Measurements from ENCODE around the gene CHRD. TPM values are rescaled to one million over a fixed set of nuclear protein-coding genes. Genes with fewer than 3 reads are reported as not detected.

Gene CHRD
- total RNA-seq, 1 donor from 2014 or later: 5.6 TPM

DNA sequence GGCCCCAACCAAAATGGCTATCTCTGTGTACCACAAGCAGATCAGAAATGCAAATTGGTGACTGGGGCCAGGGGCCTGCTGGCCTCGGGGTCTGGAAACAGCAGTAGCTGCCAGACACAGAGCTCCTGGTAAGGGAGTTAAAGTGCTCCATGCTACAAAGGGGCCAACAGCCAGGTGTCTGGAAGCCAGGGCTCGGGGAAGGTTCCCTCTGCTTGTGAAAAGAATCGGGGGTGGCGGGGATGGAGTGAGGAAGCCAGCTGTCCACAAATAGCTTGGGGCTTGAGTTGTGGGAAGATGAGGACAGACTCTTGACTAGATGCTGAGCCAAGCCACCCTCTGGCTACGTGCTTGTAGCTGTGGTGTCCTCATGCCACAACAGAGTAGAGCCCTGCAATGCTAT is 39.3 kb downstream of the CHRD start:
- H3K9me3 Mint-ChIP-seq: peaks cover 13% of the 10 kb centered on the region
- no peak overlapping the region for H3K27ac Mint-ChIP-seq
- H3K27me3 Mint-ChIP-seq (ENCODE audit: low read depth): no peaks in the 10 kb centered on the region
- H3K4me1 Mint-ChIP-seq: no peaks in the 10 kb centered on the region
- no peak overlapping the region for H3K4me3 Mint-ChIP-seq
- DNase-seq (ENCODE audit: low spot score in 2 of 2, unreplicated experiment in 2 of 2): no peak
- no peaks in the 10 kb centered on the region for H3K36me3 Mint-ChIP-seq
- TF ChIP-seq, protein P1, sequence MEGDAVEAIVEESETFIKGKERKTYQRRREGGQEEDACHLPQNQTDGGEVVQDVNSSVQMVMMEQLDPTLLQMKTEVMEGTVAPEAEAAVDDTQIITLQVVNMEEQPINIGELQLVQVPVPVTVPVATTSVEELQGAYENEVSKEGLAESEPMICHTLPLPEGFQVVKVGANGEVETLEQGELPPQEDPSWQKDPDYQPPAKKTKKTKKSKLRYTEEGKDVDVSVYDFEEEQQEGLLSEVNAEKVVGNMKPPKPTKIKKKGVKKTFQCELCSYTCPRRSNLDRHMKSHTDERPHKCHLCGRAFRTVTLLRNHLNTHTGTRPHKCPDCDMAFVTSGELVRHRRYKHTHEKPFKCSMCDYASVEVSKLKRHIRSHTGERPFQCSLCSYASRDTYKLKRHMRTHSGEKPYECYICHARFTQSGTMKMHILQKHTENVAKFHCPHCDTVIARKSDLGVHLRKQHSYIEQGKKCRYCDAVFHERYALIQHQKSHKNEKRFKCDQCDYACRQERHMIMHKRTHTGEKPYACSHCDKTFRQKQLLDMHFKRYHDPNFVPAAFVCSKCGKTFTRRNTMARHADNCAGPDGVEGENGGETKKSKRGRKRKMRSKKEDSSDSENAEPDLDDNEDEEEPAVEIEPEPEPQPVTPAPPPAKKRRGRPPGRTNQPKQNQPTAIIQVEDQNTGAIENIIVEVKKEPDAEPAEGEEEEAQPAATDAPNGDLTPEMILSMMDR (IDR thresholded peaks at IDR 0.05; ENCODE audit: unreplicated experiment): no peak

DNA sequence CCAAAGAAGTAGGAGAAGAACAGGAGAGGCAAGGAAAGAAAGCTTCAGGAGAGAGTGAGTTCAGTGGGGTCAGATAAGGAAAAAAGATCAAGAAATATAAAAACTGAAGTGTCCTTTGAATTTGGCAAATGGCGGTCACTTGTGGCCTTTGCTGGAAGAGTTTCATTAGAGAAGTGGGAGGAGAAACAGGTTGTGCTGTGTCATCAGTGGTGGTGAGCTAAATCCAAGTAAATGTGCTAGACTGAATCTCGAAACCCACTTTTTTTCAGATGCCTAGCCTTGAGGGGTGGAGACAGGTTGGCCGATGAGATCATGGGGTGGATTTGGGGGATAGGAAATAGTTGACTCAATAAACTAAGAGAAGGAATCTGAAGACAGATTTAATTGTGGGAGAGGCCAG is 43.7 kb downstream of the CHRD start:
- no peaks in the 10 kb centered on the region for H3K36me3 Mint-ChIP-seq

DNA sequence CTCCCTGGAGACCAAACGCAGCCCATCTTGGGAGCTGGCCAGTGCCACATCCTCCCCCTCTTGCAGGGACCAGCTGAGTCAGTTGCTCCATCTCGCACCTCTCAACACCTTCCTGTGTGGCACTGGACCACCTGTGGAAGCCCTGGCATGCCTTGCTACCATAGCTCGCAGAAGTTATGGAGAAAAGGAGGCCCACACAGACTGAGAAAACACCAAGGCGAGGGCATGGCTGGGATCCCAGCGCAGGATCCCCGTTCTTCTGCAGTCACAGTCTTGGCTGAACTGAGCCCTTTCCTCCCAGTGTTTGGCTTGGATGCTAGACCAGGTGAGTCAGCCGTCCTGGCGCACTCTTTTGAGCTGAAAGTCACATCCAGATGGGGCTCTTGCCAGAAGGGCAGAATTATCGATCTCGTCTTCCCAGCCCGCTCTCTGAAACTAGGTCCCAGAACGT is 46.9 kb downstream of the CHRD start:
- no peak overlapping the region for H3K27ac Mint-ChIP-seq
- TF ChIP-seq, protein P1 (IDR thresholded peaks at IDR 0.05; ENCODE audit: unreplicated experiment): no peak
- peaks cover 17% of the 10 kb centered on the region for H3K9me3 Mint-ChIP-seq
- H3K4me1 Mint-ChIP-seq: no peaks in the 10 kb centered on the region
- no peak overlapping the region for H3K4me3 Mint-ChIP-seq
- no peak for DNase-seq (ENCODE audit: low spot score in 2 of 2, unreplicated experiment in 2 of 2)
- H3K27me3 Mint-ChIP-seq (ENCODE audit: low read depth): peaks cover 1% of the 10 kb centered on the region
- H3K36me3 Mint-ChIP-seq: no peaks in the 10 kb centered on the region

More for the DNA sequence above, 43.7 kb downstream of the CHRD start:
- Mint-ChIP-seq H3K27ac (no peak overlapping the region), H3K4me3 (no peak overlapping the region), H3K9me3 (peaks cover 13% of the 10 kb centered on the region), H3K4me1 (no peaks in the 10 kb centered on the region), H3K27me3 (ENCODE audit: low read depth) (peaks cover 1% of the 10 kb centered on the region)
- TF ChIP-seq, protein P1 (IDR thresholded peaks at IDR 0.05; ENCODE audit: unreplicated experiment): no peak
- no peak for DNase-seq (ENCODE audit: low spot score in 2 of 2, unreplicated experiment in 2 of 2)

DNA sequence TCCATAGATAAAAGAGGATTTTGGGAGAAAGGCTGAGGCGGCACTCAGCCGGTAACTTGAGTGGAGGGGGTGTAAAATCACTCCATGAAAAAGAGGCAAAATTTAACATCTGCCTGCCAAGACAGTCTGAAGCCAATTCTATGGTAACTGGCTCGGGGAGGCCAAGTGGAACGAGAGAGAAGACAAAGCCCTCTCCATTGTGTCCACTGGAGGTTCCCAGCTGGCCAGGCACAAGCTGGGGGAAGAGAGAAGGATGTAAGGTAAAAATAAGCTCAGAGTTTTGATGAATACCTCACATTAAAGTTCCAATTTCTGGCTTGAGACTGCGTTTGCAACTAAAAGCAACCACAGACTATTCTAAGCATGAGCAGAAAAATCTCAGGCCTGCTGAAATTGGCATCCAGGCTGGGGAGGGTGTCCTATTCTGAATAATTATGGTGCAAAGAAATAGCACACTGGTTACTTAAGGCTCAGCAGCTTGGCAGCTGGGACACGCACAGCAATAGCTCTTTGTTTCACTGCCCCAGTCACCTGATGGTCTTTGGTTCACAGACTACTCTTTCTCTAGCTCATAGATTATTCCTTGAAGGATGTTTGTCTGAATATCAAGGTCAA is 48.8 kb downstream of the CHRD start:
- Mint-ChIP-seq H3K9me3 (peaks cover 6% of the 10 kb centered on the region), H3K27me3 (ENCODE audit: low read depth) (peaks cover 1% of the 10 kb centered on the region), H3K4me1 (no peaks in the 10 kb centered on the region), H3K4me3 (no peak overlapping the region), H3K36me3 (no peaks in the 10 kb centered on the region), H3K27ac (no peak overlapping the region)
- TF ChIP-seq, protein P1 (IDR thresholded peaks at IDR 0.05; ENCODE audit: unreplicated experiment): no peak
- no peak for DNase-seq (ENCODE audit: low spot score in 2 of 2, unreplicated experiment in 2 of 2)

DNA sequence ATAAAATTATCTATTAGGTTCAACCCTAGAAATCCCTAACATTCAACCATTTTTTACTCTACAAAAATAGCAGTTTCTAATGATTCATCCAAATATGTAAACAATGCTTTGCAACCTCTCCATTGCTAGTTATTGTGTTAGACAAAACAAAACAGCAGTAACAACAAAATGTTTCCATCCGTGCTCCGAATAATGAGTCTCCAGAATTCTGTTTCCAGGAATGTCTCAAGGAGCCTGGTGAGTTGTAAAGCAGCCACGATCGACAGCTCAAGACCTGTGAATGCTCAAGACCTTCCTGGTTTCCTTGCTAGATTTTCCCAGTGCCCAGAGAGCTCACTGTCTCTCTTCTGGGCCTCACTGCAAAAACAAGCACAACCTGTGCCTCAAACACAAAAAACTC is 49.9 kb downstream of the CHRD start:
- Mint-ChIP-seq H3K9me3 (peaks cover 7% of the 10 kb centered on the region), H3K27me3 (ENCODE audit: low read depth) (peaks cover 1% of the 10 kb centered on the region)

More for the DNA sequence above, 49.9 kb downstream of the CHRD start:
- H3K4me3 Mint-ChIP-seq: no peak overlapping the region
- H3K4me1 Mint-ChIP-seq: no peaks in the 10 kb centered on the region
- TF ChIP-seq, protein P1 (IDR thresholded peaks at IDR 0.05; ENCODE audit: unreplicated experiment): no peak
- no peaks in the 10 kb centered on the region for H3K36me3 Mint-ChIP-seq
- DNase-seq (ENCODE audit: low spot score in 2 of 2, unreplicated experiment in 2 of 2): no peak
- no peak overlapping the region for H3K27ac Mint-ChIP-seq

Measured in mesothelial cell of epicardium (in vitro differentiated cells).